Measurements from ENCODE around the gene HCLS1.
"Not testable (repeated sequence)": the region's sequence is repeated elsewhere in the genome, so short reads cannot be mapped to it uniquely, and the experiment has no call there.

HCLS1 gene

GRCh38 chr3:121654493-121655385, 6.0 kb downstream of the HCLS1 start:
- DNase-seq (ENCODE audit: low read depth in 2 of 2) = no peak

GRCh38 chr3:121651684-121652083, 9.0 kb downstream of the HCLS1 start:
- DNase-seq (ENCODE audit: low read depth in 2 of 2) = no peak

GRCh38 chr3:121649645-121650044, 11.1 kb downstream of the HCLS1 start:
- DNase-seq (ENCODE audit: low read depth in 2 of 2) = no peak

DNA sequence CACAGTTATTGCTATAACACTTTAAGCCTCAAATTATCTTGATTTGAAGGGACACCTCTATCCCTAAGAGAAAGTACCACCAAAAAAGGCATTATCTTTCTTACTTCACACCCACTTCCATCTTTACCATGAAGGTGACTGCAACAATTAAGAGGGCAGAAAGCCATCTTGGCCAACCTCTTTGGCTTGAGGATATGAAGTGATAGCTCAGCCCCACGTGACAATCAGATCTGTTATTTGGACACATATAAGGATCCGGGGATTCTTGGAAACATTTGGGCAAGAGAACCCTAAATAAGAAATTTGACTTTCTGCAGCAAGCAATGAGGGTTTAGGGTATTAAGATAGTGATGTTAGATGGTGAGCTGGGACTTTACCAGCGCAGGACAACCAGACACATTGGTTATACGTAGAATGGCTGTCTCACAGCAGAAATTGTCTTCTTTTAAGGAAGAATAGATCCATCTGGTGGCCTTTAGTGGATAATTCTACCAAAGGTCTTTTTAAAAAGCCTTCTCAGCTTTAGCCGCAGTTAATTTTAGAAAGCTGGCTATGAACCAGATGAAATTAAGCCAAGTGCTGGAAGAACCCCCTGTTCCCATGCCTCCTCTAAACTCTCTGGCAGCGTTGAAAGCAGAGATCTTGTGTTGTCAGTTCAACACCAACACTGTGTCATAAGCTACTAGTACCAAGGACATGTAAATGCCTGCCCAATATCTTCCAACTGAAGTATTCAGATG, 12.3 kb downstream of the HCLS1 start:
- no peak for DNase-seq (ENCODE audit: low read depth in 2 of 2)

DNA sequence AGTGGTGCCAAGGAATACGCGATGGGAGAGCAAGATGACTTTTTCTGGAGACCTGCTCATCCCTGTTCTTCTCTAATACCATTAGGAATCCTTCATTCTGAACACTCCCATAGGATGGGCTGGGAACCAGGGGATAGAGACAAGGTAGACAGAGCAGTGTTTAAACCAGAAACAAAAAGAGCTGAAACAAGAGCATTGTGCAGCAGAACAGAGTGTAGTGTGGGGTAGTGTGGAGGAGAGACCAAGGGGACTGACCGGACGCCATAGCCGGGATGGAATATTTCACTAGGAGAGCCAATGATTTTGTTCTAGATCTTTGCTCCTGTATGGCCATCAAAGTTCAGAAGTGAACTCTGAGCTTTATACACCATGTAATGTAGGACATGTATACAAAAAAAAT, 15.6 kb downstream of the HCLS1 start:
- no peak for DNase-seq (ENCODE audit: low read depth in 2 of 2)

DNA sequence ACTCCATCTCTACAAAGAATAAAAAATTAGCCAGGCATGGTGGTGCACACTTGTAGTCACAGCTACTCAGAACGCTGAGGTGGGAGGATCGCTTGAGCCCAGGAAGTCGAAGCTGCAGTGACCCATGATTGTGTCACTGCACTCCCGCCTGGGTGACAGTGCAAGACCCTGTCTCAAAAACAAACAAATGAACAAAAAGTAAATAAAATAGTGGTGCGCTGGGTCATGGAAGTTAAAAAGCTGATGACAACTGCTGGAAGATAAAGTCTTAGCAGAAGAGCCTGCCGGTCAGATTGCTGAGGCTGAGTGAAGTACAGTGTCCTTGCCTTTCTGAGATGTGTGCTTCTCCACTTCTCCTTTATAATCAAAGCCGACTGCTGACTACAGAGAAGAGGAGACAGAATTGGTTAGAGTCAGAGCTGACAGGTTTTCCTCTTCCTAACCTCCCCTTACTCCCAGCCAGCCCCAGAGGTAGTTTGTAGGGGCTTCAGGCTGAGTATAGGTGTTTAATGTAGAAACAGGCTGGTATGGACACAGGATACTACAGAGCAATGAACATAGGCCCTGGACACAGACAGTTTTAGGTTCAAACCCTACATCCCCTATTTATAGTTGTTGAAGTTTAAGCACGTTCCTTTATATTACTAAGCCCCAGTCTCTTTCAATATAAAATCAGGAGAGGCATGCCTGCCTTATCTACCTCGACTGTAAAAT, 17.9 kb downstream of the HCLS1 start:
- no peak for DNase-seq (ENCODE audit: low read depth in 2 of 2)

- DNase-seq (ENCODE audit: low read depth in 2 of 2) = no peak
Measured at GRCh38 chr3:121641127-121641526, 19.6 kb downstream of the HCLS1 start.

- DNase-seq (ENCODE audit: low read depth in 2 of 2) = no peak
Measured at GRCh38 chr3:121637922-121638321, 22.8 kb downstream of the HCLS1 start.

- no peak for DNase-seq (ENCODE audit: low read depth in 2 of 2)
Measured at GRCh38 chr3:121630355-121630754, 30.3 kb downstream of the HCLS1 start.

- no peak for DNase-seq (ENCODE audit: low read depth in 2 of 2)
Measured at GRCh38 chr3:121629601-121630000, 31.1 kb downstream of the HCLS1 start.

DNA sequence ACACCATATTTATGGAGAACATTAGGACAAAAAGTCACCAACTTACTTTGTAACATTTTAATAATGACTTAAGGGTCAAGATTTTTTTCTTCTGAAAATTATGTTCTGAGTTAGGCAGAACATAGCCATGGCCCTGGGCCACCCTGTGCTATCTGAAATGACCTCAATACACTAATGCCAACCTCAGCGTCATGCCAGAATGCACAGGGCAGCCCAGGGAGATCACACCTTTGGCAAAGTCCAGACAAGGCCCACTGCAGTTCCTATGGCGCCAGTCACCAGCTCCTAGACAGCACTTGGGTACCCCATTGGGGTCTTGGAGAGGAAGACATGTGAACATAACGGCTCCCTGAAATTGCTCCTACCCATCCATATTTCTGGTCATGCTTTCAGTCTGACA, 33.1 kb downstream of the HCLS1 start:
- DNase-seq (ENCODE audit: low read depth in 2 of 2) = no peak

GRCh38 chr3:121627211-121627610, 33.5 kb downstream of the HCLS1 start:
- DNase-seq (ENCODE audit: low read depth in 2 of 2) = no peak

- no peak for DNase-seq (ENCODE audit: low read depth in 2 of 2)
Measured at GRCh38 chr3:121626495-121626894, 34.2 kb downstream of the HCLS1 start.

GRCh38 chr3:121624147-121624899, 36.4 kb downstream of the HCLS1 start:
- DNase-seq (ENCODE audit: low read depth in 2 of 2) = no peak

DNA sequence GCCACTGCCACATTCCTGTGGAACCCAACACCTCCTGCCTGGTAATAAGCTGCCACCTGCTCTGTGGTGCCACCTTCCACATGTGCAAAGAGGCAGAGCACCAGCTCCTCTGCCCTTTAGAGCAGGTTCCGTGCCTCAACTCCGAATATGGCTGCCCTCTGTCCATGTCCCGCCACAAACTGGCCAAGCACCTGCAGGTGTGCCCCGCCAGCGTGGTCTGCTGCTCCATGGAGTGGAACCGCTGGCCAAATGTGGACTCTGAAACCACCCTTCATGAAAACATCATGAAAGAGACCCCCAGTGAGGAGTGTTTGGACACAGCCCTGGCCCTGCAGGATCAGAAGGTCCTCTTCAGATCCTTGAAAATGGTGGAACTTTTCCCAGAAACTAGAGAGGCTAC, 39.2 kb downstream of the HCLS1 start:
- no peak for DNase-seq (ENCODE audit: low read depth in 2 of 2)

GRCh38 chr3:121619691-121620090, 41.0 kb downstream of the HCLS1 start:
- no peak for DNase-seq (ENCODE audit: low read depth in 2 of 2)

DNA sequence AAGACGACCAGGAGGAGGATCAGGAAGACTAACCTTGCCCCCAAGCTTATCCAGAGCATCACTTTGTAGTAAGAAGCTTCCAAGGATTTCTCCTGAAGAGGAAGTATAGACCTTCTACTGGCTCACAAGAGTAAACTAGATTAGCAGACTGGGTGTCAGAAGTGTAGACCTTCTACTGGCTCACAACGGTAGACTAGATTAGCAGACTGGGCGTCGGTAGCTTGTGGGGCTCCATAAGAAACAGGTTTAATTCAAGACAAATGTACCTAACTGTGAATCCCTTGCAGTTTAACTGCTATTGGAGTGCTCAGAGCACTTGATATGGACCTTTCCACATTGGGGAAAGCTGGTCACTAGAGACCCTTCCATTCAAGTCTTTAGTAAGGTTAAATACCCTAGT, 54.6 kb downstream of the HCLS1 start:
- DNase-seq (ENCODE audit: low read depth in 2 of 2) = no peak

DNA sequence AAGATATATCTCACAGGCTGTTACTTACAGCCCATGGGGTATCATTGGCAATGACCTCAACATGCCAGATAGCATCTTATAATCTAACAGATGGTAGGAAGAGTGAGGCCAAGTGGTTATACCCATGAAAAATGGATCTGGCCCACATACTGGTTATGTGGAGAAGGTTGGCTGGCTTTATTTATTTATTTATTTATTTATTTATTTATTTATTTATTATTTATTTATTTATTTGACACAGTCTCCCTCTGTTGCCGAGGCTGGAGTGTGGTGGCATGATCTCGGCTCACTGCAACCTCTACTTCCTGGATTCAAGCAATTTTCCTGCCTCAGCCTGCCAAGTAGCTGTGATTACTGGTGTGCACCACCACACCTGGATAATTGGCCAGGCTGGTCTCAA, 55.9 kb downstream of the HCLS1 start:
- DNase-seq (ENCODE audit: low read depth in 2 of 2) = no peak

DNA sequence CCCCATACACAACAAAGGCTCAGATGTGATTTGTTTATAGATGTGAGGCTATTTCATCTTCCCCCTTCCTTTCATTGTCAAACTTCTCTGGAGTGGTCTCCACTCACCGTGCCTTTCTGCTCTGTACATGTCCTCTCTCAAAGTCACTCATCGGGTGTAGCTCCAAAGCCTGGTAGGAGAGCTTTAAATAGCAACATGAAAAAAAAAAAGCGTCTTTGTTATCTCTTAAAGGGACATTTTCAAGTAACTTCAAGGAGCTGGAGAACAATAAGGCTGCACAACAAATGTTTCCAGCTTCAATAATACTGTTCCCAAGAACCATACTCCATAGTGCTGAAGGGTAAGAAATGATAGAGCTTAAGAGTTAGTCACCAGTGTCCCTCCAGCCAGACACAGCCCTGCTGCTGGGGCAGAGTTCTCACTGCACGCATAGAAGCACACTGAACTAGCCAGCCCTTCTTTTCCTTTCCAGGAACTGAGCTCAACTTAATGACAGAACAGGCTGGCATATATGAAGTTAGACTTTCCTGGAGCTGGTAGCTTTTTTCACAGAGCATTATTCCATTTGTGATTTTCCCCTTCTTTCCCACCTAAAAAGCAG, 59.4 kb downstream of the HCLS1 start:
- no peak for DNase-seq (ENCODE audit: low read depth in 2 of 2)

DNA sequence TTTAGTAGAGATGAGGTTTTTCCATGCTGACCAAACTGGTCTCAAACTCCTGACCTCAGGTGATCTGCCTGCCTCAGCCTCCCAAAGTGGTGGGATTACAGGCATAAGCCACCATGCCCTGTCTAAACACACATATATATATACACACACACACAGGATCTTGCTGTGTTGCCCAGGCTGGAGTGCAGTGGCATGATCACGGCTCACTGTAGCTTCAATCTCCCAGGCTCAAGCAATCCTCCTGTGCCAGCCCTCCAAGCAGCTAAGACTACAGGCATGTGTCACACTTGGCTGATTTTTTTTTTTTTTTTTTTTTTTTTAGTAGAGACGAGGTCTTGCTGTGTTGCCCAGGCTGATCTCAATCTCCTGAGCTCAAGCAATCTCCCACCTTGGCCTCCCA, 60.8 kb downstream of the HCLS1 start:
- DNase-seq (ENCODE audit: low read depth in 2 of 2) = not testable (repeated sequence)

DNA sequence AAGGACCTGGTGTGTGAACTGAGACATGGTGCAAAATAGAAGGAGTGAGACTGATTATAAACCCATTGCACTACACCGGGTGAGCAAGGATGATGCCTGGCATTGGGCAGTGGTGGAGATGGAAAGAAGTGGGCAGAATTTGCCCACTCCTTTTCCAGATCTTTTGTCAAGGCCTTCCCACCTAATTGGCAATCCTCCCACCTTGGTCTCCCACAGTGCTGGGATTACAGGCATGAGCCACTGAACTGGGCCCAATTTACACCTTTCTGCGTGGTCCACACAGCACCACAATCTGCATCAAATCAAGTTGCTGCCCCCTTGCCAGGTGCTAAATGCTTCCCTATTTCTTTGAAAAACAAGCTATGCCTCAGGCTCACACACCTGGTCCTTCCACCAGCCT, 62.1 kb downstream of the HCLS1 start:
- no peak for DNase-seq (ENCODE audit: low read depth in 2 of 2)
